ENCODE data around the gene COL9A1.

GRCh38 chr6:70168681-70169377, 134.1 kb downstream of the COL9A1 start:
- TF ChIP-seq RAD21 (IDR thresholded peaks at IDR 0.05; ENCODE audit: low read length), result no peak
- TF ChIP-seq, protein P1, sequence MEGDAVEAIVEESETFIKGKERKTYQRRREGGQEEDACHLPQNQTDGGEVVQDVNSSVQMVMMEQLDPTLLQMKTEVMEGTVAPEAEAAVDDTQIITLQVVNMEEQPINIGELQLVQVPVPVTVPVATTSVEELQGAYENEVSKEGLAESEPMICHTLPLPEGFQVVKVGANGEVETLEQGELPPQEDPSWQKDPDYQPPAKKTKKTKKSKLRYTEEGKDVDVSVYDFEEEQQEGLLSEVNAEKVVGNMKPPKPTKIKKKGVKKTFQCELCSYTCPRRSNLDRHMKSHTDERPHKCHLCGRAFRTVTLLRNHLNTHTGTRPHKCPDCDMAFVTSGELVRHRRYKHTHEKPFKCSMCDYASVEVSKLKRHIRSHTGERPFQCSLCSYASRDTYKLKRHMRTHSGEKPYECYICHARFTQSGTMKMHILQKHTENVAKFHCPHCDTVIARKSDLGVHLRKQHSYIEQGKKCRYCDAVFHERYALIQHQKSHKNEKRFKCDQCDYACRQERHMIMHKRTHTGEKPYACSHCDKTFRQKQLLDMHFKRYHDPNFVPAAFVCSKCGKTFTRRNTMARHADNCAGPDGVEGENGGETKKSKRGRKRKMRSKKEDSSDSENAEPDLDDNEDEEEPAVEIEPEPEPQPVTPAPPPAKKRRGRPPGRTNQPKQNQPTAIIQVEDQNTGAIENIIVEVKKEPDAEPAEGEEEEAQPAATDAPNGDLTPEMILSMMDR (conservative IDR thresholded peaks at IDR 0.05; ENCODE audit: low read depth, low read length), result no peak
- no peak for TF ChIP-seq USF2 (IDR thresholded peaks at IDR 0.05; ENCODE audit: low read depth, low read length)
- no peak for TF ChIP-seq MAZ (IDR thresholded peaks at IDR 0.05; ENCODE audit: borderline replicate concordance, low read depth, low read length)
- TF ChIP-seq BHLHE40 (IDR thresholded peaks at IDR 0.05; ENCODE audit: low read depth, low read length), result no peak
- TF ChIP-seq MAFK (IDR thresholded peaks at IDR 0.05; ENCODE audit: low read depth, low read length), result no peak
- TF ChIP-seq RFX5 (IDR thresholded peaks at IDR 0.05; ENCODE audit: low read depth, low read length), result no peak
- no peak for TF ChIP-seq CHD1 (IDR thresholded peaks at IDR 0.05; ENCODE audit: low read depth, low read length)
- TF ChIP-seq, protein P2, sequence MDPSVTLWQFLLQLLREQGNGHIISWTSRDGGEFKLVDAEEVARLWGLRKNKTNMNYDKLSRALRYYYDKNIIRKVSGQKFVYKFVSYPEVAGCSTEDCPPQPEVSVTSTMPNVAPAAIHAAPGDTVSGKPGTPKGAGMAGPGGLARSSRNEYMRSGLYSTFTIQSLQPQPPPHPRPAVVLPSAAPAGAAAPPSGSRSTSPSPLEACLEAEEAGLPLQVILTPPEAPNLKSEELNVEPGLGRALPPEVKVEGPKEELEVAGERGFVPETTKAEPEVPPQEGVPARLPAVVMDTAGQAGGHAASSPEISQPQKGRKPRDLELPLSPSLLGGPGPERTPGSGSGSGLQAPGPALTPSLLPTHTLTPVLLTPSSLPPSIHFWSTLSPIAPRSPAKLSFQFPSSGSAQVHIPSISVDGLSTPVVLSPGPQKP (IDR thresholded peaks at IDR 0.05; ENCODE audit: borderline replicate concordance, low read depth, low read length), result no peak
